GM13976 (cell line): ENCODE data around the gene CDC42BPG.

Experiments used
- DNase-seq: peaks from one replicate; pipeline ENCODE4 v3.0.0; 2012; ENCODE audit warnings: low spot score
- CTCF ChIP-seq: IDR thresholded peaks from 2 replicates; pipeline ENCODE4 v1.5.1; 2012; ENCODE audit warnings: borderline replicate concordance, mild to moderate bottlenecking; ENCODE audit not compliant: insufficient read depth; ENCODE audit errors: extremely low read depth, missing control alignments, control extremely low read depth
- in situ Hi-C: fragments of 300-500 bp; cut with MboI; formaldehyde crosslinking; loops from one replicate; pipeline ENCODE4 v1.12.0; 2022; ENCODE audit warnings: low sequenced_read_pairs, mixed read lengths, inconsistent platforms; ENCODE audit not compliant: unreplicated experiment

CDC42BPG gene

GRCh38 chr11:64842851-64843685 is 1.4 kb downstream of the CDC42BPG start:
- in situ Hi-C loops: no loop called here
- no peak for DNase-seq
- no peak for TF ChIP-seq CTCF

- DNase-seq: no peak
- no peak for TF ChIP-seq CTCF
- in situ Hi-C loops: no loop called here
Observed at GRCh38 chr11:64842366-64842759, 2.1 kb downstream of the CDC42BPG start.

- no peak for TF ChIP-seq CTCF
- in situ Hi-C loops: no loop called here
- no peak for DNase-seq
Observed at GRCh38 chr11:64841592-64842365, 2.7 kb downstream of the CDC42BPG start.

- no peak for TF ChIP-seq CTCF
- in situ Hi-C loops: no loop called here
- DNase-seq: no peak
Observed at GRCh38 chr11:64839887-64840782, 4.3 kb downstream of the CDC42BPG start.

- in situ Hi-C loops: no loop called here
- no peak for TF ChIP-seq CTCF
- no peak for DNase-seq
Observed at GRCh38 chr11:64839335-64839734, 5.1 kb downstream of the CDC42BPG start.
